Ecto neural progenitor cell (in vitro differentiated cells): Measurements from ENCODE around the gene HSD11B1L.

Experiments
- DNase-seq: peaks from one replicate; pipeline ENCODE4 v3.0.0-alpha.2; 2018; ENCODE audit warnings: low spot score

Gene HSD11B1L

DNA sequence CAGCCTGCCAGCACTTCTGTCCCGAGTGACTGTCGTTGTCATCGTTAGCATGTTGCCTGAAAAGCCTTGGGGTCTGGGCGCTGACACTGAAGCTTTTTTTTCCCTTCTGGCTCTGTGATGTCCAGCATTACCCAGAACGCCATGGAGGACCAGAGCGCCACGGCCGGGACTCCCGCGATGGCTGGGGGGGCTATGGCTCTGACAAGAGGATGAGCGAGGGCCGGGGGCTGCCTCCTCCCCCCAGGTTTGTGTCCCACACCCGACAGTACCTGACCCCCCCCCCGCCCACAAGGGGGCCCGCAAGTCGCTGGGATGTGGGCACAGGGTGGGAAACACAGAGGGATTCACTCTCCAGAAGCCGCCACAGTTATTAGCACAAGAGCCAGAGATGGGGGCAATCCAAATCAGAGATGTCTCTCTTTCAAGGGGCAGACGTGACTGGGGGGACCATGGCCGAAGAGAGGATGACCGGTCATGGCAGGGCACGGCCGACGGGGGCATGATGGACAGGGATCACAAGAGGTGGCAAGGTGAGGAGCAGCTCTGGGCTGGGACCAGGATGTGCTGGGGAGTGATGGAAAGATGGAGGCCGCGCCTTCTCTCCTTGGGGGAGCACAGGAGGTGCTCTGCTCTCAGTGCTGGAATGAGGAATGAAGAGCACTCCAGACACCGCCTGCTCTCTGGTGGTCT lies 13.8 kb upstream of the HSD11B1L start:
- DNase-seq = no peak

DNA sequence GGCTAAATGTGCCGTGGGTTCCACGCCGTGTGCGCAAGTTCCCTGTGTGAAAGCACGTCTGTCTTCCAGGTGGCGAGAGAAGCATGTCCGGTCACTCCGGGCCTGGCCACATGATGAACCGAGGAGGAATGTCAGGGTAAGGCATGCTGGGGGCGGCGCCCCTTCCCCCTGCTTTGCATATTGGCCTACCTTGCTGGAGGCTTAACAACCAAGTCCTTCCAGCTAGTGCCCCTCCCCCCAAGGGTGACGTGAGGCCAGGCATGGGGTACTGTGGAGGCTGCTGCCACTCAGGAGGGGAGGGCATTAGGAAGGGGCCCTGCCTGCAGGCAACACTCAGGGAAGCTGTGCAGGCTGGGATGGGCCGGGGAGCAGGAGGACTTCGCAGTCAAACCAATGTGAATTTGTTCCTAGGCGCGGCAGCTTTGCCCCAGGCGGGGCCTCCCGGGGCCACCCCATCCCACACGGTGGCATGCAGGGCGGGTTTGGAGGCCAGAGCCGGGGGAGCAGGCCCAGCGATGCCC lies 13.0 kb upstream of the HSD11B1L start:
- peak; percentile 61 for DNase-seq

DNA sequence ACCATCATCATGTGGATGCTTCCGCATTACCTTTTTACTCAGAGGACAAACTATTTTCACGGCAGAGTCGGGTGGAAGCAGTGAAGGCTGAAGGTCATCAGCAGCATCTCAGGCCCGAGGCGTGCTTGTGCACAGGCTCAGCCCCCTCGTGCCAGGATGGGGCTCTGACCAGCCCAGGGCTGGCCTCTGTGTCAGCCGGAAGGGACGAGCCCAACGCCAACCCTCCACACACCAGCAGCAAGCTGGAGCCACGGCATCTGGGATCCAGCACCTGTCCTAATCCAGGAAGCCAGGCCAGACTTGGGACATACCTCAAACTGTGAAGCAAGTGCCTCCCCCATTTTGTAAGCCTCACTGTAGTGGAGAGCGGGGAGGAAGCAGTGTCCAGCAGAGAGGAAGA lies 11.6 kb upstream of the HSD11B1L start:
- no peak for DNase-seq

GRCh38 chr19:5671600-5671999 lies 9.2 kb upstream of the HSD11B1L start:
- DNase-seq = no peak

GRCh38 chr19:5672708-5673459 lies 7.9 kb upstream of the HSD11B1L start:
- no peak for DNase-seq

DNA sequence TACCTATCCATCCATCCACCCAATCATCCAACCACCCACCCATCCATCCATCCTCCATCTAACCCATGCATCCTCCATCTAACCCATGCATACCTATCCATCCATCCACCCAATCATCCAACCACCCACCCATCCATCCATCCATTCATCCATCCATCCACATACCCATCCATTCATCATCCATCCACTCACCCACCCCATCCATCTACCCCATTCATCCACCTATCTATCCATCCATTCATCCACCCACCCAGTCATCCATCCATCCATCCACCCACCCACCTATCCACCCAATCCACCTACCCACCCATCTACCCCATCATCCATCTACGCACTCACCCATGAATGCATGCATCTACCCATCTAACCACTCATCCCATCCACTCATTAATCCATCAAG lies 7.1 kb upstream of the HSD11B1L start:
- no peak for DNase-seq

DNA sequence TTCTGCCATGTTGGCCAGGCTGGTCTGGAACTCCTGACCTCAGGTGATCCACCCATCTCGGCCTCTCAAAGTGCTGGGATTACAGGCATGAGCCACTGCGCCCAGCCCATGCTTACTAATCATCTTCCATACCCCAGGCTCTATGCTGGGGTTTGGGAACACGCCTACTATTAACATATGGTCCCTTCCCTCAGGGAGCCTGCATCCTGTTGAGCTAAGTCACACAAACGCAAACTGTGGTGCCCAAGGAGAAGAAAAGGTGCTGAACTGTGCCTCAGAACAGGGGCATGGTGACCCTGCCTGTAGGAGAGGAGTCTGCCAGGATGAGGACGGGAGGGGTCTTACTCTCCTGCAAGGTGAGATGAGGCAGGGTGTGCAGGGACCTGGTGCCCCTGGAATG lies 6.1 kb upstream of the HSD11B1L start:
- no peak for DNase-seq

- no peak for DNase-seq
These were observed 4.6 kb upstream of the HSD11B1L start for GRCh38 chr19:5676105-5676771.

GRCh38 chr19:5676772-5677105 lies 4.1 kb upstream of the HSD11B1L start:
- DNase-seq = no peak

- DNase-seq = no peak
These were observed 3.7 kb upstream of the HSD11B1L start for GRCh38 chr19:5677136-5677535.

DNA sequence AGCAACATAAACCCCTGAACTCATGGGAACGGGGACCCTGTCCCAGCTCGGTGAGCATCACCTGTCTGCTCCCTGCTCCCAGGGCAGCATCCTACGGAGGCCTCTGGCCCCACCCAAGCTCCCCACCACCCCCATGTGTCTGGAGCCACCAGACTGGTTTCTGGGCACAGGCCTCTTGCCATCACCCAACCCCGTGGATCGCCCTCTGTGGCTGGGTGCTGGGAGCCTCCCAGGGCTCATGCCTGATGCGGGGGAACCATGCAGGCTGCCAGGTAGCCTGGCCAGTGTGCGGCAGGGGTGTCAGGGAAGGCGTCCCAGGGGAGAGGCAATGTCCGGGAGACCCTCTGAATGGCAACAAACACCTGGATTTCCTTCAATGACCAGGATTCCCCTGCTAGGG lies 3.2 kb upstream of the HSD11B1L start:
- DNase-seq = no peak

DNA sequence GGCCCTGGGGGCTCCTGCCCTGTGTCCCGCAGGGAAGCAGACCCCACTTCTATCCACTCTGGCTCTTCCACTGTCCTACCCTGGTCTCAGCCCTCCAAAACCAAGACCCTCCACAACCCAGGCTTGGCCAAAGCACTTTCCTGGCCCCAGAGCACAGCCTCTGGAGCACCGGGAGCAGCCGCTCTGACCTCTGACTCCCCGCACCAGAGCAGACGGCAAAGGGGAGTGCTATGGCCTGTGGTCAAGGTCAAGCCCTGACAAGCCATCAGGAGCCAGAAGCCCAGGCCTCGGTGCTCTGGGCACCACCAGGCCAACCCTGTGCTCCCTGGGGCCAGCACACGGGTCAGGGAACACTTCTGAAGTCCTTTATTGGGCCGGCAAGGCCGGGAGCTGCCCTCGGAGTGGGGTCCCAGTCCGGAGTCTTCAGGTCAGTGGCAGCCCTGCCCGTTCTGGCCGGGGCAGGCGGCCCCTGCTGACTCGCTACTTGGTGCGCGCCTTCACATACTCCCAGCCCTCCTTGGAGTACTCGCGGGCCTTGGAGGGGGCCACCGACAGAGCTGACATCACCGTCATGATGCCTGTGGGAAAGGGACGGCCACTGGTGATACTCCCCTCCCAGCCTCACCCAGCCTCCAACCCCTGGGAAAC lies 2.6 kb upstream of the HSD11B1L start:
- no peak for DNase-seq

DNA sequence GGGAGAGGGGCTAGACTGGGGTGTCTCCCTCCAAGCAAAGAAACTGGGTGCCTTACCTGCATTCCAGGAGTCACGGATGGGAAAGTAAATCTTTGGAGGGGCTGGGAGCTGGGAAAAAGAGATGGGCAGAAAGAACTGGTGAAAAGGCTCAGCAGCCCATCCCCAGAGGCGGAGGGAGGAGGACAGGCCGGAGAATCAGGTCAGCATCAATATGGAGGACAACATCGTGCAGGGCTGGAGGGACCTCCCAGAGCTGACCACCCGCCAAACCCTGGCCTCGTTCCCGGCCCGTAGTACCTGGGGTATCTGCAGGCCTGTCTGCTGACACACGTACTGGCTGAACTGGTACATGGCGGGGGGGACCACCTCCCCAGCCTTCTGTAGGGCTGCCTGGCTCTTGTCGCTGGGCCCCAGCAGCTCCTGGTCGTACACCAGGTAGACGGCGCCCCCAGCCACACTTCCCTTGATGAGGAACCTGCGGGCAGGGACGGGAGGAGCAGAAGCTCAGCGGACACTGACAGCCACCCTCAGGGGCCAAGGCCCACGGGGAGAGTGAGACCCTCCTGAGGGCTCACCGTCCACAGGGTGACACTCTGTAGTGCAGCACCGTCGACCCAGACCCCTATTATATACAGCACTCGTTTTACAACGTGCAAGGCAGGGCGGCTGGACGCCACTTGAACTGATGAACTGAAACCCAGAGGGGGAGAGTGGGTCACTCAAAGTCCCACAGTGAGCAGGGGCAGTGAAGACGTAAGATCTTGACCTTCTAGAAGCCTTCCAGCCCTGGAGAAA lies 1.3 kb upstream of the HSD11B1L start:
- no peak for DNase-seq

GRCh38 chr19:5680084-5680436 lies 767 bp upstream of the HSD11B1L start:
- DNase-seq = no peak

GRCh38 chr19:5681391-5682106 lies 722 bp downstream of the HSD11B1L start:
- no peak for DNase-seq

DNA sequence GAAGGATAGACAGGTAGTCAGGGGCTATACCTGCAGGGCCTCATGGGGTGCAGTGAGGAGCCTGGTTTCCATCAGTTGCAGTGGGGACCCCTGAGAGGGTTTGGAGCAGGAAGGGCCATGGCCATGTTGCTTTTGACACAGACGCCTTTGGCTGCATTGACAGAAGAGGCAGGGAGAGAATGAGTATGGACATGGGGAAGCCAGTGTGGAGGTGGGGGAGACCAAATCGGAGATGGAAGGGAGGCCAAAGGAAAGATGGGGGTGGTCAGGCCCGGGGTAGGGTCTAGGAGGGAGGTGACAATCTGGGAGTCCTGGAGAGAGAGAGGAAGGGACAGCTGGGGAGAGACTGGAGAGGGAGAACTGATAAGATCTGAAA lies 1.3 kb downstream of the HSD11B1L start:
- no peak for DNase-seq

DNA sequence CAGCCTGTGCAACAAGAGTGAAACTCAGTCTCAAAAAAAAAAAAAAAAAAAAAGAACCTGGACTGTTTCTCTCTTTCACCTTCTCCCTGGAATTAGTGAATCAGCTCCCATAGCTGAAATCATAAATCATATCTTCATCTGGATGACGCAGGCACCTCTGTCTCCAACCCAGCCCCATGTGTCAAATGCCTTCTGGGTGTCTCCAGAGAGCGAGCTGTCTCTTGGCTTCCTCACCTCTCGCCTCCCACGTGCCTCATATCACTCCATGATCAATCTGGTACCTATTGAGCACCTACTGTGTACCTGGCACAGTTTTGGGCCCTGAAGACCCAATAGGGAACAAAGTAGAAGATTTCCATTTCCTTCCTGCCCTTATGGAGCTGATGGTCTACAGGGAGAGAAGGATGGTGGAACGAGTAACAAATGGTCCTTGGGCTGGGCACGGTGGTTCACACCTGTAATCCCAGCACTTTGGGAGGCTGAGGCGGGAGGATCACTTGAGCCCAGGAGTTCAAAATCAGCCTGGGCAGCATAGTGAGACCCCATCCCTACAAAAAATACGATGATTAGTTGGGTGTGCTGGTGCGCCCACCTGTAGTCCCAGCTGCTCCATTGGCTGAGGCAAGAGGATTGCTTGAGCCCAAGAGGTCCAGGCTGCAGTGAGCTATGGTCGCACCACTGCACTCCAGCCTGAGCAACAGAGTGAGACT lies 2.5 kb downstream of the HSD11B1L start:
- no peak for DNase-seq

GRCh38 chr19:5684694-5685430 lies 4.0 kb downstream of the HSD11B1L start:
- DNase-seq = no peak

DNA sequence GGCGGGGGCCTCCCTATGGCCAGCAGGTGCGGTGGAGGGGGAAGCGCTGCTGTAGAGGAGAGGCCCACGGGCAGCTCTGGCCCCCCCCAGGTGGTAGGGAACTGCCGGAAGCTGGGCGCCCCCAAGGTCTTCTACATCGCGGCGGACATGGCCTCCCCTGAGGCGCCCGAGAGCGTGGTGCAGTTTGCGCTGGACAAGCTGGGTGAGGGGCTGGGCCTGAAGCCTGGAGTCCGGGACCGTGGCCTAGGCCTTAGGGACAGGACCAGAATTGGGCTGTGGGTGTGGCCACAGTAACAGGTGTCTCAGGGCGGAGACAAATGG lies 5.5 kb downstream of the HSD11B1L start:
- no peak for DNase-seq
